Testis (tissue), 2 donors: ENCODE results near the gene EPSTI1.

Experiments
- CTCF ChIP-seq, 3 experiments: fragments of 450-650 bp in 2 of 3; fragments of 200-600 bp in 1 of 3; sonication (generic) in 1 of 3; IDR thresholded peaks; one replicate each; pipeline ENCODE4 v1.5.1; 2016 to 2019; ENCODE audit warnings: antibody characterized with exemption in 3 of 3, mild to moderate bottlenecking in 2 of 3, moderate library complexity in 1 of 3
- POLR2A ChIP-seq: fragments of 450-650 bp; IDR thresholded peaks from one replicate; pipeline ENCODE4 v1.6.1; 2017; ENCODE audit warnings: antibody characterized with exemption, mild to moderate bottlenecking, moderate library complexity

- no peak for TF ChIP-seq POLR2A
- no peak for TF ChIP-seq CTCF (IDR thresholded peaks at IDR 0.05)
These were observed 18.5 kb downstream of the EPSTI1 start for GRCh38 chr13:42973581-42973980.
